ENCODE measurements around the gene TMEM192. TPM values are rescaled to one million over a fixed set of nuclear protein-coding genes. Genes with fewer than 3 reads are reported as not detected.
A peak's percentile ranks its signal among the peaks of the same experiment; 100 is the strongest.

TMEM192 gene
- total and polyA plus RNA-seq, 3 donors from 2014 or later = 16.8 to 25.3 (median 21.7) TPM

DNA sequence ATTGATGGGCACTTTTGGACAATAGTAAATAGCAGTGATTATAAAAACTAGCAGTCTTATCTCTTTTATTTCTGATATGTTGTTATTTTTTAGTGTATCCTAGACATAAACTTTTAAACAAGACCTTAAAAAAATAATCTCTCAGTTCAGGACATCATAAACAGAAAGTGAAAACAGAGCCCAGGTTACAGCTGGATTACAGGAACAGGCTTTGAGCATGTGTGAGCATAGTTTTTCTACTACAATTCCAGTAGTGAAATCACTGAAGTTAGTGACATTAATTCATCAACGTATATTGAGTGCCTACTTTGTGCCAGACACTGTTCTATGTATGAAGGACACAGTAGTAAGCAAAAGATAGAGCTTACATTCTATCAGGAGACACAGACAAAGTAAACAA is 42.1 kb downstream of the TMEM192 start:
- H3K36me3 ChIP-seq (ENCODE audit: low read depth, missing control alignments) = no peaks in the 10 kb centered on the region
- no peak overlapping the region for H3K27ac ChIP-seq
- 50 to 71% methylated on average over 1 of the region's 1 CpG for WGBS, 2 donors
- DNase-seq = no peak
- no peak for TF ChIP-seq POLR2A (IDR thresholded peaks at IDR 0.05)
- TF ChIP-seq CTCF (IDR thresholded peaks at IDR 0.05) = no peak
- intact Hi-C loops (cut with DNase I; ENCODE audit: low total_unique reads) = no loop called here
- no peaks in the 10 kb centered on the region for H3K27me3 ChIP-seq
- peaks cover 7% of the 10 kb centered on the region for H3K4me1 ChIP-seq
- H3K9me3 ChIP-seq = no peaks in the 10 kb centered on the region
- no peak overlapping the region for H3K4me3 ChIP-seq

- Histone ChIP-seq H3K4me3 (no peak overlapping the region), H3K27me3 (no peaks in the 10 kb centered on the region), H3K4me1 (peaks cover 6% of the 10 kb centered on the region), H3K9me3 (no peaks in the 10 kb centered on the region), H3K36me3 (ENCODE audit: low read depth, missing control alignments) (no peaks in the 10 kb centered on the region), H3K27ac (no peak overlapping the region)
- WGBS, 2 donors = 43 to 60% methylated on average over 1 of the region's 1 CpG
- intact Hi-C loops (cut with DNase I; ENCODE audit: low total_unique reads) = no loop called here
- TF ChIP-seq CTCF (IDR thresholded peaks at IDR 0.05) = peak in 1 of 3 experiments; percentile 30
- no peak for TF ChIP-seq POLR2A (IDR thresholded peaks at IDR 0.05)
- no peak for DNase-seq
These were observed 51.7 kb downstream of the TMEM192 start for GRCh38 chr4:165060938-165061337.

- no peak for TF ChIP-seq POLR2A (IDR thresholded peaks at IDR 0.05)
- TF ChIP-seq CTCF (IDR thresholded peaks at IDR 0.05) = no peak
- Histone ChIP-seq H3K9me3 (no peaks in the 10 kb centered on the region), H3K27me3 (no peaks in the 10 kb centered on the region), H3K4me1 (peaks cover 6% of the 10 kb centered on the region), H3K36me3 (ENCODE audit: low read depth, missing control alignments) (no peaks in the 10 kb centered on the region), H3K4me3 (no peak overlapping the region), H3K27ac (no peak overlapping the region)
- 77% methylated on average over 4 of the region's 4 CpGs for whole genome bisulfite sequencing, 2 donors
- intact Hi-C loops (cut with DNase I; ENCODE audit: low total_unique reads) = no loop called here
- no peak for DNase-seq
These were observed 53.3 kb downstream of the TMEM192 start for GRCh38 chr4:165059386-165059785.

DNA sequence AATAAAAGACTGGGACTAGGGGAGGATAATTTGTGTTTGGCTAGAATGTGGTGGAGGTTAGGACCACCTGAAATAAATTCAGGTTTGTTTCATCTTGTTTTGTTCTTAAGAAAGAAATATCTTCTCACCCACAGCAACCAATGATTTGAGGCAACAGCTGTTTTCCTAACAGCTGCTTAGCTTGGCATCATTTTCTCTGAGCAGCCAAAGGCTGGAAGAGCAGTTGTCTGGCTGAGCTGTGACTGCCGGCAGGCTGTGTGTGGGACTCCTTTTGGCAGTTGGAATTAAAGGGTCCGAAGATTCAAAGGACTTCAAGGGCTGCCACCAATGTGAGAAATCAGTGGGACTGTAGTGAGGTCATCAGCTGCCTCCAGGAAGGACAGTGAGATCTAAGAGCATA is 54.0 kb downstream of the TMEM192 start:
- TF ChIP-seq CTCF (IDR thresholded peaks at IDR 0.05) (no peak), POLR2A (IDR thresholded peaks at IDR 0.05) (no peak)
- peaks cover 6% of the 10 kb centered on the region for H3K4me1 ChIP-seq
- H3K4me3 ChIP-seq = no peak overlapping the region
- intact Hi-C loops (cut with DNase I; ENCODE audit: low total_unique reads) = no loop called here
- no peak for DNase-seq
- H3K27ac ChIP-seq = no peak overlapping the region
- no peaks in the 10 kb centered on the region for H3K36me3 ChIP-seq (ENCODE audit: low read depth, missing control alignments)
- no peaks in the 10 kb centered on the region for H3K9me3 ChIP-seq
- no peaks in the 10 kb centered on the region for H3K27me3 ChIP-seq
- 41 to 44% methylated on average over 2 of the region's 2 CpGs for WGBS, 2 donors

DNA sequence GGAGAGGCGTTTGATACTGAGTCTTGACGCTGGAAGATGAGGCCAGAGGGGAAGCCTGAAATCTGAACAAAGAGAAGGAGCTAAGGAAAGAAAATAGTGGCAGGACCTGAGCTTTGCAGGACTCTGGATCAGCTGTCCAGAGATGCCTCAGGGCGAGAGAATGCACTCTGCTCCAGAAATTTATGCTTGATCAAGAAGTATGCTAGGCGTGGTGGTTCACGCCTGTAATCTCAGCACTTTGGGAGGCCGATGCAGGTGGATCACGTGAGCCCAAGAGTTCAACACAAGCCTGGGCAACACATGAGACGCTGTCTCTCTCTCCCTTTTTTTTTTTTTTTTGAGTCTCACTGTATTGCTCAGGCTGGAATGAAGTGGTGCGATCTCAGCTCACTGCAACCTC is 57.1 kb downstream of the TMEM192 start:
- Histone ChIP-seq H3K27me3 (no peaks in the 10 kb centered on the region), H3K27ac (no peak overlapping the region), H3K9me3 (no peaks in the 10 kb centered on the region), H3K36me3 (ENCODE audit: low read depth, missing control alignments) (no peaks in the 10 kb centered on the region), H3K4me1 (peaks cover 4% of the 10 kb centered on the region), H3K4me3 (no peak overlapping the region)
- intact Hi-C loops (cut with DNase I; ENCODE audit: low total_unique reads) = no loop called here
- no peak for TF ChIP-seq POLR2A (IDR thresholded peaks at IDR 0.05)
- TF ChIP-seq CTCF (IDR thresholded peaks at IDR 0.05) = no peak
- DNase-seq = no peak
- WGBS, 2 donors = 87 to 93% methylated on average over 9 of the region's 9 CpGs
